GM12878 (cell line): ENCODE results near the gene SFT2D3.

Source experiments
- CREM ChIP-seq: IDR thresholded peaks from 2 replicates; pipeline ENCODE4 v1.6.1; 2014; ENCODE audit warnings: antibody characterized with exemption, low read depth
- POU2F2 ChIP-seq: IDR thresholded peaks from 3 replicates; pipeline ENCODE4 v1.6.1; 2011; ENCODE audit warnings: low read depth, mild to moderate bottlenecking, low read length, borderline replicate concordance
- RFX5 ChIP-seq: IDR thresholded peaks from 2 replicates; pipeline ENCODE4 v1.6.1; 2011; ENCODE audit warnings: low read depth, low read length, improper control_type of control experiment
- ZNF384 ChIP-seq: IDR thresholded peaks from 2 replicates; pipeline ENCODE4 v1.6.1; 2012; ENCODE audit warnings: low read depth, mild to moderate bottlenecking, low read length, improper control_type of control experiment, borderline replicate concordance
- TF ChIP-seq, protein P1 (sequence below), 3 experiments: IDR thresholded peaks in 2 of 3; conservative IDR thresholded peaks in 1 of 3; 2 replicates each; pipeline ENCODE4 v1.5.1; 2011; ENCODE audit warnings: low read depth in 3 of 3, low read length in 3 of 3, mild to moderate bottlenecking in 3 of 3, control low read depth in 2 of 3, moderate library complexity in 2 of 3, inconsistent platforms in 1 of 3, mixed read lengths in 1 of 3; ENCODE audit not compliant: control insufficient read depth in 2 of 3, insufficient read depth in 1 of 3; ENCODE audit errors: extremely low read depth in 1 of 3

- no peak for TF ChIP-seq ZNF384
- TF ChIP-seq POU2F2, result no peak
- TF ChIP-seq, protein P1, sequence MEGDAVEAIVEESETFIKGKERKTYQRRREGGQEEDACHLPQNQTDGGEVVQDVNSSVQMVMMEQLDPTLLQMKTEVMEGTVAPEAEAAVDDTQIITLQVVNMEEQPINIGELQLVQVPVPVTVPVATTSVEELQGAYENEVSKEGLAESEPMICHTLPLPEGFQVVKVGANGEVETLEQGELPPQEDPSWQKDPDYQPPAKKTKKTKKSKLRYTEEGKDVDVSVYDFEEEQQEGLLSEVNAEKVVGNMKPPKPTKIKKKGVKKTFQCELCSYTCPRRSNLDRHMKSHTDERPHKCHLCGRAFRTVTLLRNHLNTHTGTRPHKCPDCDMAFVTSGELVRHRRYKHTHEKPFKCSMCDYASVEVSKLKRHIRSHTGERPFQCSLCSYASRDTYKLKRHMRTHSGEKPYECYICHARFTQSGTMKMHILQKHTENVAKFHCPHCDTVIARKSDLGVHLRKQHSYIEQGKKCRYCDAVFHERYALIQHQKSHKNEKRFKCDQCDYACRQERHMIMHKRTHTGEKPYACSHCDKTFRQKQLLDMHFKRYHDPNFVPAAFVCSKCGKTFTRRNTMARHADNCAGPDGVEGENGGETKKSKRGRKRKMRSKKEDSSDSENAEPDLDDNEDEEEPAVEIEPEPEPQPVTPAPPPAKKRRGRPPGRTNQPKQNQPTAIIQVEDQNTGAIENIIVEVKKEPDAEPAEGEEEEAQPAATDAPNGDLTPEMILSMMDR (IDR thresholded peaks at IDR 0.05 in 2 of 3, conservative IDR thresholded peaks at IDR 0.05 in 1 of 3; ENCODE audit: control insufficient read depth in 2 of 3, extremely low read depth in 1 of 3, insufficient read depth in 1 of 3, low read depth in 3 of 3, low read length in 3 of 3), result no peak
- TF ChIP-seq CREM, result no peak
- no peak for TF ChIP-seq RFX5
Observed at GRCh38 chr2:127733113-127733815, 32.0 kb downstream of the SFT2D3 start.
